Spinal cord (tissue), 10 donors: ENCODE measurements around the gene STAT5B. TPM values are rescaled to one million over a fixed set of nuclear protein-coding genes. Genes with fewer than 3 reads are reported as not detected.

Source experiments
- DNase-seq, 6 donors: peaks; one replicate each; pipeline versions ENCODE4 v3.0.0 to v3.0.0-alpha.2; 2013 to 2015; ENCODE audit warnings: low spot score in 6 of 6, low read depth in 4 of 6
- H3K27ac ChIP-seq: one replicate; pipeline ENCODE4 v1.5.1; 2013; ENCODE audit warnings: low read depth, low read length, control low read depth
- H3K27me3 ChIP-seq: one replicate; pipeline ENCODE4 v1.6.1; 2013; ENCODE audit warnings: low read length; ENCODE audit not compliant: control insufficient read depth, insufficient read depth
- H3K36me3 ChIP-seq: one replicate; pipeline ENCODE4 v1.6.1; 2013; ENCODE audit warnings: low read length; ENCODE audit not compliant: control insufficient read depth, insufficient read depth
- H3K4me1 ChIP-seq: one replicate; pipeline ENCODE4 v1.6.1; 2013; ENCODE audit warnings: low read length; ENCODE audit not compliant: control insufficient read depth, insufficient read depth
- H3K4me3 ChIP-seq: one replicate; pipeline ENCODE4 v1.5.1; 2013; ENCODE audit warnings: low read depth, low read length, control low read depth
- H3K9me3 ChIP-seq: one replicate; pipeline ENCODE4 v1.6.1; 2013; ENCODE audit warnings: low read length; ENCODE audit not compliant: control insufficient read depth, insufficient read depth
- WGBS: methylation state at CpG from one replicate; pipeline ENCODE4 v1.1.5; 2013; ENCODE audit warnings: missing lambda C conversion rate; ENCODE audit not compliant: insufficient coverage; 5-methylcytosine and 5-hydroxymethylcytosine counted together
- polyA plus RNA-seq, 2 donors: library from polyadenylated mRNA; unstranded; fragments of 120-200 nt; gene quantifications; one replicate each; pipeline ENCODE4 v1.2.1, GENCODE V29; 2013; ENCODE audit not compliant: insufficient read length in 2 of 2
- total RNA-seq, 2 donors: library from RNA; depleted of rRNA in 1 of 2; stranded (reverse); fragments of 120-200 nt in 1 of 2; fragments of >200 nt in 1 of 2; gene quantifications; one replicate each; pipeline versions ENCODE4 v1.2.3 to v1.2.4, GENCODE V29; 2013 to 2014
- donor health status: healthy.

The STAT5B gene
- total and polyA plus RNA-seq, 4 donors = 27.2 to 44.1 (median 32.0) TPM

GRCh38 chr17:42183741-42184711 is 92.2 kb downstream of the STAT5B start:
- Histone ChIP-seq H3K36me3 (no peaks in the 10 kb centered on the region), H3K4me1 (peaks cover 35% of the 10 kb centered on the region), H3K4me3 (peak overlapping the region; percentile 61), H3K27me3 (peaks cover 16% of the 10 kb centered on the region), H3K9me3 (no peaks in the 10 kb centered on the region), H3K27ac (peak overlapping the region; percentile 20)
- DNase-seq = peak in 5 of 6 donors; percentile 70 to 92 (median 73)
- WGBS = 5% methylated on average over 83 of the region's 83 CpGs

- no peaks in the 10 kb centered on the region for H3K9me3 ChIP-seq
- H3K27me3 ChIP-seq = peaks cover 16% of the 10 kb centered on the region
- DNase-seq = no peak
- H3K4me3 ChIP-seq = peak overlapping the region; percentile 61
- peaks cover 35% of the 10 kb centered on the region for H3K4me1 ChIP-seq
- H3K27ac ChIP-seq = peak overlapping the region; percentile 20
- H3K36me3 ChIP-seq = peaks cover 3% of the 10 kb centered on the region
- 74% methylated on average over 8 of the region's 9 CpGs for WGBS
Measured at GRCh38 chr17:42182927-42183734, 93.1 kb downstream of the STAT5B start.

- Histone ChIP-seq H3K9me3 (no peaks in the 10 kb centered on the region), H3K36me3 (peaks cover 6% of the 10 kb centered on the region), H3K4me1 (peaks cover 35% of the 10 kb centered on the region), H3K27me3 (peaks cover 16% of the 10 kb centered on the region), H3K4me3 (no peak overlapping the region), H3K27ac (no peak overlapping the region)
- 100% methylated on average over 1 of the region's 2 CpGs for whole genome bisulfite sequencing
- no peak for DNase-seq
Measured at GRCh38 chr17:42181851-42182207, 94.4 kb downstream of the STAT5B start.

GRCh38 chr17:42180922-42181850 is 95.0 kb downstream of the STAT5B start, which contains the start of gene KCNH4:
Gene KCNH4, minus strand, starts transcription at chr17:42181142. Its CDS starts 197 bp downstream, at chr17:42180945.
- Histone ChIP-seq H3K27me3 (peaks cover 16% of the 10 kb centered on the region), H3K4me3 (peak within 1 kb of the TSS; percentile 11), H3K9me3 (no peaks in the 10 kb centered on the region), H3K27ac (no peak within 1 kb of the TSS), H3K4me1 (peaks cover 35% of the 10 kb centered on the region), H3K36me3 (peaks cover 6% of the 10 kb centered on the region)
- DNase-seq = peak in 4 of 6 donors; percentile 68 to 96 (median 77)
- under 1% methylated on average over 56 of the region's 60 CpGs for WGBS

- Histone ChIP-seq H3K4me1 (peaks cover 35% of the 10 kb centered on the region), H3K9me3 (no peaks in the 10 kb centered on the region), H3K4me3 (peak overlapping the region; percentile 11), H3K27me3 (peaks cover 16% of the 10 kb centered on the region), H3K36me3 (peaks cover 6% of the 10 kb centered on the region), H3K27ac (no peak overlapping the region)
- no peak for DNase-seq
- under 1% methylated on average over 30 of the region's 33 CpGs for WGBS
Measured at GRCh38 chr17:42180411-42180921, 95.7 kb downstream of the STAT5B start.

GRCh38 chr17:42179911-42180410 is 96.2 kb downstream of the STAT5B start:
- Histone ChIP-seq H3K27me3 (peaks cover 16% of the 10 kb centered on the region), H3K4me3 (peak overlapping the region; percentile 11)
- DNase-seq = peak in 2 of 6 donors; percentile 52 to 59

GRCh38 chr17:42179335-42179734 is 96.9 kb downstream of the STAT5B start:
- Histone ChIP-seq H3K9me3 (no peaks in the 10 kb centered on the region), H3K27ac (no peak overlapping the region), H3K36me3 (peaks cover 11% of the 10 kb centered on the region), H3K4me3 (no peak overlapping the region), H3K4me1 (peaks cover 32% of the 10 kb centered on the region), H3K27me3 (peaks cover 16% of the 10 kb centered on the region)
- no peak for DNase-seq
- WGBS = no CpG with 5 or more reads among the region's 1 CpG

More at GRCh38 chr17:42179911-42180410, 96.2 kb downstream of the STAT5B start:
- peaks cover 35% of the 10 kb centered on the region for H3K4me1 ChIP-seq
- peaks cover 6% of the 10 kb centered on the region for H3K36me3 ChIP-seq
- no peaks in the 10 kb centered on the region for H3K9me3 ChIP-seq
- H3K27ac ChIP-seq = no peak overlapping the region
- WGBS = 3% methylated on average over 5 of the region's 20 CpGs

- Histone ChIP-seq H3K27me3 (peaks cover 16% of the 10 kb centered on the region), H3K4me3 (no peak overlapping the region), H3K4me1 (peaks cover 28% of the 10 kb centered on the region), H3K9me3 (no peaks in the 10 kb centered on the region), H3K27ac (no peak overlapping the region), H3K36me3 (peaks cover 13% of the 10 kb centered on the region)
- DNase-seq = no peak
- WGBS = 52% methylated on average over 14 of the region's 14 CpGs
Measured at GRCh38 chr17:42178817-42179216, 97.4 kb downstream of the STAT5B start.
